ENCODE results near the gene THAP6. TPM values are rescaled to one million over a fixed set of nuclear protein-coding genes. Genes with fewer than 3 reads are reported as not detected.
"Not testable (repeated sequence)": the region's sequence is repeated elsewhere in the genome, so short reads cannot be mapped to it uniquely, and the experiment has no call there.

THAP6 gene
- total RNA-seq, 1 donor from 2014 or later: 13.0 TPM

DNA sequence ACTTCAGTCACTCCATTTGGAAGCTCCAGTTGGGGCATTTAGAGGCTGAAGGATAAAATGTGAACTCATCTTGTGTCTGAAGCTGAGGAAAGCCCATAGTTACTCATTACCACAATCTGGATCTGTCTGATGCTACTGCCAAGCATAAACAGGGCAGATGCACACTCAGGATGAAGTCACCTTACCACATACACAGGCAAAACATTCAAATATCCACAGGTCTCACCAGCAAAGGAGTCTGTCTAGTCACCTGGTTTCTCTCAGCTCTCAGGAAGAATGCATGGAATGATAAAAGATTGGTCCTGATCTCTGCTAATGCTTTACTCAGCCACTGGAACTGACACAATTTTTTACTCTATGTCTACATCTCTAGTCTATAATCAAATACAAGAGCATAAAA lies 28.6 kb downstream of the THAP6 start:
- Mint-ChIP-seq H3K27me3 (ENCODE audit: unreplicated experiment) (no peaks in the 10 kb centered on the region), H3K4me1 (ENCODE audit: unreplicated experiment) (no peaks in the 10 kb centered on the region), H3K27ac (ENCODE audit: unreplicated experiment) (no peak overlapping the region), H3K4me3 (ENCODE audit: unreplicated experiment) (no peak overlapping the region), H3K36me3 (ENCODE audit: unreplicated experiment) (peaks cover 4% of the 10 kb centered on the region), H3K9me3 (ENCODE audit: unreplicated experiment) (peaks cover 2% of the 10 kb centered on the region)
- no peak for DNase-seq (ENCODE audit: extremely low spot score, unreplicated experiment)
- TF ChIP-seq, protein P1, sequence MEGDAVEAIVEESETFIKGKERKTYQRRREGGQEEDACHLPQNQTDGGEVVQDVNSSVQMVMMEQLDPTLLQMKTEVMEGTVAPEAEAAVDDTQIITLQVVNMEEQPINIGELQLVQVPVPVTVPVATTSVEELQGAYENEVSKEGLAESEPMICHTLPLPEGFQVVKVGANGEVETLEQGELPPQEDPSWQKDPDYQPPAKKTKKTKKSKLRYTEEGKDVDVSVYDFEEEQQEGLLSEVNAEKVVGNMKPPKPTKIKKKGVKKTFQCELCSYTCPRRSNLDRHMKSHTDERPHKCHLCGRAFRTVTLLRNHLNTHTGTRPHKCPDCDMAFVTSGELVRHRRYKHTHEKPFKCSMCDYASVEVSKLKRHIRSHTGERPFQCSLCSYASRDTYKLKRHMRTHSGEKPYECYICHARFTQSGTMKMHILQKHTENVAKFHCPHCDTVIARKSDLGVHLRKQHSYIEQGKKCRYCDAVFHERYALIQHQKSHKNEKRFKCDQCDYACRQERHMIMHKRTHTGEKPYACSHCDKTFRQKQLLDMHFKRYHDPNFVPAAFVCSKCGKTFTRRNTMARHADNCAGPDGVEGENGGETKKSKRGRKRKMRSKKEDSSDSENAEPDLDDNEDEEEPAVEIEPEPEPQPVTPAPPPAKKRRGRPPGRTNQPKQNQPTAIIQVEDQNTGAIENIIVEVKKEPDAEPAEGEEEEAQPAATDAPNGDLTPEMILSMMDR (IDR thresholded peaks at IDR 0.05): no peak

DNA sequence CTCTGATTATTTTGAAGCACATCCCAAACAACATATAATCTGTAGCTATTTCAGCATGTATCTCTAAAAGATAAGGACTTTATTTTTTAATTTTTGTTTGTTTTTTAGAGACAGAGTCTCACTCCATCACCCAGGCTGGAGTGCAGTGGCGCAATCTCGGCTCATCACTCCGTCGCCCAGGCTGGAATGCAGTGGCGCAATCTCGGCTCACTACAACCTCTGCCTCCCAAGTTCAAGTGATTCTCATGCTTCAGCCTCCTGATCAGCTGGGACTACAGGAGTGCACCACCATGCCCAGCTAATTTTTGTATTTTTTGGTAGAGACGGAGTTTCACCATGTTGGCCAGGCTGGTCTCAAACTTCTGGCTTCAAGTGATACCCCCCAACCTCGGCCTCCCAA lies 29.9 kb downstream of the THAP6 start:
- not testable (repeated sequence) for H3K27me3 Mint-ChIP-seq (ENCODE audit: unreplicated experiment); DNase-seq (ENCODE audit: extremely low spot score, unreplicated experiment); H3K27ac Mint-ChIP-seq (ENCODE audit: unreplicated experiment); H3K4me1 Mint-ChIP-seq (ENCODE audit: unreplicated experiment); H3K36me3 Mint-ChIP-seq (ENCODE audit: unreplicated experiment); H3K9me3 Mint-ChIP-seq (ENCODE audit: unreplicated experiment); H3K4me3 Mint-ChIP-seq (ENCODE audit: unreplicated experiment)

DNA sequence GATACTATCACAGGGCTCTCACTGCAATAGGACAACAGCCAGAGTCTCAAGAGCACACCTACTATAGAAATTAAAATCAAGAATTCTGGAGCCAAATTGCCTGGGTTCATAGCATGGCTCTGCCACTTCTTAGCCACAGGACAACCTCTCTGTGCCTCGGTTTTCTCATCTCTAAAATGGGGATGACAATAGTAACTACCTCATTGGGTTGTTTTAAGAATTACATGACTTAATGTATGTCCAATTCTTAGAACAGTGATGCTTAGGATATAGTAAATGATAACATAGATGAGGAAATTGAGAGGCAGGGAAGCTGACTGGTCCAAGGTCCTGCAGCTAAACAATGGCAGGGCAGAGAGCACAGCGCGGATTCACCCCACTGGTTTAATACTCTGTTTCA lies 30.6 kb downstream of the THAP6 start:
- Mint-ChIP-seq H3K4me1 (ENCODE audit: unreplicated experiment) (peaks cover 5% of the 10 kb centered on the region), H3K27ac (ENCODE audit: unreplicated experiment) (no peak overlapping the region)
- TF ChIP-seq, protein P1 (IDR thresholded peaks at IDR 0.05): no peak

DNA sequence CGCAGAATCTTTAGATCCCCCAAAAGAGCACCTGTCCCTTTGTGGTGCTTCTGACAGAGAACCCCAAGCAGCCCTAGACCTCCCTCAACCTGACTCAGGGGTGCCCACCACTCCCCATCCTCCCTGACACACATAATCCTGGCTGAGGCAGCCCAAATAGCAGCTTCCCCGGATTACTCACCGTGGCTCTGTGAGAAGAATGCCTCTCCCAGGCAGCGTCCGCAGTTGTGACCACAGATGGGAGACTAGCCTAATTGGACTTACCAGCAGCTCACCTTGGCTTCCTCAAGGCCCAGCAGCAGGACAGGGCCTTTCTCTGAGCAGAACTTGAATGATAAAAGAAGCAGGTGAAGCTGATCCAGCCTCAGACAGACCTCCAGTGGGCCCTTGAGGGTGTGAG lies 31.3 kb downstream of the THAP6 start:
- Mint-ChIP-seq H3K4me1 (ENCODE audit: unreplicated experiment) (peaks cover 5% of the 10 kb centered on the region), H3K36me3 (ENCODE audit: unreplicated experiment) (peaks cover 3% of the 10 kb centered on the region), H3K27ac (ENCODE audit: unreplicated experiment) (no peak overlapping the region), H3K27me3 (ENCODE audit: unreplicated experiment) (no peaks in the 10 kb centered on the region), H3K4me3 (ENCODE audit: unreplicated experiment) (no peak overlapping the region), H3K9me3 (ENCODE audit: unreplicated experiment) (no peaks in the 10 kb centered on the region)
- no peak for DNase-seq (ENCODE audit: extremely low spot score, unreplicated experiment)
- TF ChIP-seq, protein P1 (IDR thresholded peaks at IDR 0.05): no peak

More for the DNA sequence above, 30.6 kb downstream of the THAP6 start:
- Mint-ChIP-seq H3K36me3 (ENCODE audit: unreplicated experiment) (peaks cover 4% of the 10 kb centered on the region), H3K27me3 (ENCODE audit: unreplicated experiment) (no peaks in the 10 kb centered on the region), H3K4me3 (ENCODE audit: unreplicated experiment) (no peak overlapping the region), H3K9me3 (ENCODE audit: unreplicated experiment) (no peaks in the 10 kb centered on the region)
- DNase-seq (ENCODE audit: extremely low spot score, unreplicated experiment): no peak

DNA sequence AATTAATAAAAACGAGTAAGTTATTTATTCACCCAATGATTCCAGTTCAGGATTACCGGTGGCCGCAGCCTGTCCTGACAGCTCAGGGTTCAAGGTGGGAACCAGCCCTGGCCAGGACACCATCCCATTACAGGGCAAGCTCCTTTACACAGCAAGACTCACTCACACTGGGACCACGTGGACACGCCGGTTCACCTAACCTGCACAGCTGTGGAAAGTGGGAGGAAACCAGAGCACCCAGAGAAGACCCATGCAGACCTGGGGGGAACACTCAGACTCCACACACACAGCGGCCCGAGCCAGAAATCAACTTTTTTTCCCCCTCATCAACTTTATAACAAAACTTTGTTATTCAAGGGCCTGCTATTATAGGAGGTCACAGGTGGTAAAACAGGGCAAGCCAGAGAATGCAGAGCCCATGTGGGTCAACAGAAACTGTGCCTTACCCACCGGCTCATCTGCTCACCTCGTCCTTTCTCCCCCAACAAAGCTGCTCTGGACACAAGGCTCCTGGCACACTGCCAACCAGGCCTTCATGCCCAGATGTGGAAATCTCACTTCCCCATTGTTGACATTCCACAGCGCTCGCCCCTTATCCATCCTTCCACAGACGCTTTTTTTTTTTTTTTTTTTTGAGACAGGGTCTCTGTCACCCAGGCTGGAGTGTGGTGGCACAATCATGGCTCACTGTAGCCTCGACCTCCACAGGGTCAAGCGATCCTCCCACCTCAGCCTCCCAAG lies 33.5 kb downstream of the THAP6 start:
- H3K27ac Mint-ChIP-seq (ENCODE audit: unreplicated experiment): no peak overlapping the region
- peaks cover 5% of the 10 kb centered on the region for H3K4me1 Mint-ChIP-seq (ENCODE audit: unreplicated experiment)
- H3K9me3 Mint-ChIP-seq (ENCODE audit: unreplicated experiment): no peaks in the 10 kb centered on the region
- no peak for DNase-seq (ENCODE audit: extremely low spot score, unreplicated experiment)
- H3K4me3 Mint-ChIP-seq (ENCODE audit: unreplicated experiment): no peak overlapping the region
- peaks cover 3% of the 10 kb centered on the region for H3K36me3 Mint-ChIP-seq (ENCODE audit: unreplicated experiment)
- TF ChIP-seq, protein P1 (IDR thresholded peaks at IDR 0.05): no peak
- H3K27me3 Mint-ChIP-seq (ENCODE audit: unreplicated experiment): no peaks in the 10 kb centered on the region

Measured in osteocyte (in vitro differentiated cells).